Measurements from ENCODE around the gene DMD.

DNA sequence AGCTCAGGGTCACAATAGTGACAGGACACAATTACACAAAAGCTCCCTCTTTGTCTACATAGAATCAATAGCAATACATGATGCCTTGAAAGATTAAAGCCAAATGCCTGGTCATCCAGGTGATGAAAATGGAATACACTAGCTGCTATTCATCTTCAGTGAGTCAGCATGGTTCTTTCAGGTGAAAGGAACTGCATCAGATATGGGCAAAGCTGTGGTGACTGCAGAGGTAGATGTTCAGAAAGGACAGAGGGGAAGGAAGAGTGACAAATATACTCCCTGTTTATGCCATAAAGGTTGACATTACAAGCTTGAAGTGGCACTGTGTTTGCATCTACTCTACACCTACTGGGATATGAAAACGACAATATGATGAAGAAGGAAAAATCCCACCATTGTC, 2119.5 kb downstream of the DMD start:
- TF ChIP-seq POLR2A (IDR thresholded peaks at IDR 0.05): no peak
- TF ChIP-seq, protein P1, sequence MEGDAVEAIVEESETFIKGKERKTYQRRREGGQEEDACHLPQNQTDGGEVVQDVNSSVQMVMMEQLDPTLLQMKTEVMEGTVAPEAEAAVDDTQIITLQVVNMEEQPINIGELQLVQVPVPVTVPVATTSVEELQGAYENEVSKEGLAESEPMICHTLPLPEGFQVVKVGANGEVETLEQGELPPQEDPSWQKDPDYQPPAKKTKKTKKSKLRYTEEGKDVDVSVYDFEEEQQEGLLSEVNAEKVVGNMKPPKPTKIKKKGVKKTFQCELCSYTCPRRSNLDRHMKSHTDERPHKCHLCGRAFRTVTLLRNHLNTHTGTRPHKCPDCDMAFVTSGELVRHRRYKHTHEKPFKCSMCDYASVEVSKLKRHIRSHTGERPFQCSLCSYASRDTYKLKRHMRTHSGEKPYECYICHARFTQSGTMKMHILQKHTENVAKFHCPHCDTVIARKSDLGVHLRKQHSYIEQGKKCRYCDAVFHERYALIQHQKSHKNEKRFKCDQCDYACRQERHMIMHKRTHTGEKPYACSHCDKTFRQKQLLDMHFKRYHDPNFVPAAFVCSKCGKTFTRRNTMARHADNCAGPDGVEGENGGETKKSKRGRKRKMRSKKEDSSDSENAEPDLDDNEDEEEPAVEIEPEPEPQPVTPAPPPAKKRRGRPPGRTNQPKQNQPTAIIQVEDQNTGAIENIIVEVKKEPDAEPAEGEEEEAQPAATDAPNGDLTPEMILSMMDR (IDR thresholded peaks at IDR 0.05): no peak
